BJ (cell line): ENCODE results near the gene CUBN. TPM values are rescaled to one million over a fixed set of nuclear protein-coding genes. Genes with fewer than 3 reads are reported as not detected.
A peak's percentile ranks its signal among the peaks of the same experiment; 100 is the strongest.

ENCODE experiments used
- CTCF ChIA-PET: fragments of 350-600 bp; formaldehyde crosslinking; extraction: SDS; loops from one replicate; lab custom pipeline; 2021; ENCODE audit warnings: antibody characterized with exemption, inconsistent platforms; lab: Yijun Ruan, JAX
- POLR2A ChIA-PET: fragments of 300-600 bp; sonication (Branson Sonifier 250); formaldehyde crosslinking; extraction: SDS; loops from one replicate; lab custom pipeline; 2021; ENCODE audit warnings: antibody characterized with exemption; lab: Charles Lee
- DNase-seq: peaks from one replicate; pipeline ENCODE4 v3.0.0-alpha.2; 2011; ENCODE audit warnings: low read depth
- H3K27me3 ChIP-seq: 2 replicates; pipeline ENCODE4 v1.6.0; 2011; ENCODE audit warnings: low read length; ENCODE audit not compliant: control insufficient read depth, insufficient read depth
- H3K36me3 ChIP-seq: 2 replicates; pipeline ENCODE4 v1.5.1; 2011; ENCODE audit warnings: low read length; ENCODE audit not compliant: control insufficient read depth, insufficient read depth
- H3K4me3 ChIP-seq: 2 replicates; pipeline ENCODE4 v1.5.1; 2011; ENCODE audit warnings: low read depth, mild to moderate bottlenecking, control low read depth, low read length
- polyA plus RNA-seq: library from polyadenylated mRNA; depleted of rRNA; stranded (reverse); fragments of >200 nt; gene quantifications from 2 replicates; pipeline ENCODE4 v1.2.3, GENCODE V29; 2011
- TF ChIP-seq, protein P1 (sequence below): IDR thresholded peaks from 2 replicates; pipeline ENCODE4 v1.5.1; 2011; ENCODE audit warnings: low read depth, mild to moderate bottlenecking, control low read depth, inconsistent platforms, low read length, moderate library complexity; ENCODE audit not compliant: insufficient read depth

Gene CUBN
- polyA plus RNA-seq, 1 experiment, result 0.39 TPM

DNA sequence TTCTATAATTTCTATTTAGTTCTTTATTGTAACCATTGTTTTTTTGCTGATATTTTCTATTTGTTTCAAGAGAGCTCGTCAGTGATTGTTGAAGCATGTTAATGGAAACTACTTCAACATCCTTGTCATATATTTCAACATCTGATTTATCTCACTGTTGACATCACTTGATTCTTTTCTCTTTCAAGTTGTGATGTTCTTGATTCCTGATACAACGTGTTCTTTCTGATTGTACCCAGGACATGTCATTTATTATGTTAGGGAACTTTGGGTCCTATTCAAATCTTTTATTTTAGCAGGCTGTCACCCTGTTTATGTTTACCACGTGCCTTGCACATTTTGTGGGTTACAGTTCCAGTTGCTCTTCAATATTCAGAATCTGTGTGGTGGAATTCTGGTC lies 232.6 kb downstream of the CUBN start:
- H3K27me3 ChIP-seq, result no peaks in the 10 kb centered on the region
- ChIA-PET CTCF (no interaction called here), POLR2A (no interaction called here)
- no peaks in the 10 kb centered on the region for H3K36me3 ChIP-seq
- TF ChIP-seq, protein P1, sequence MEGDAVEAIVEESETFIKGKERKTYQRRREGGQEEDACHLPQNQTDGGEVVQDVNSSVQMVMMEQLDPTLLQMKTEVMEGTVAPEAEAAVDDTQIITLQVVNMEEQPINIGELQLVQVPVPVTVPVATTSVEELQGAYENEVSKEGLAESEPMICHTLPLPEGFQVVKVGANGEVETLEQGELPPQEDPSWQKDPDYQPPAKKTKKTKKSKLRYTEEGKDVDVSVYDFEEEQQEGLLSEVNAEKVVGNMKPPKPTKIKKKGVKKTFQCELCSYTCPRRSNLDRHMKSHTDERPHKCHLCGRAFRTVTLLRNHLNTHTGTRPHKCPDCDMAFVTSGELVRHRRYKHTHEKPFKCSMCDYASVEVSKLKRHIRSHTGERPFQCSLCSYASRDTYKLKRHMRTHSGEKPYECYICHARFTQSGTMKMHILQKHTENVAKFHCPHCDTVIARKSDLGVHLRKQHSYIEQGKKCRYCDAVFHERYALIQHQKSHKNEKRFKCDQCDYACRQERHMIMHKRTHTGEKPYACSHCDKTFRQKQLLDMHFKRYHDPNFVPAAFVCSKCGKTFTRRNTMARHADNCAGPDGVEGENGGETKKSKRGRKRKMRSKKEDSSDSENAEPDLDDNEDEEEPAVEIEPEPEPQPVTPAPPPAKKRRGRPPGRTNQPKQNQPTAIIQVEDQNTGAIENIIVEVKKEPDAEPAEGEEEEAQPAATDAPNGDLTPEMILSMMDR, result no peak
- no peak overlapping the region for H3K4me3 ChIP-seq
- DNase-seq, result no peak

DNA sequence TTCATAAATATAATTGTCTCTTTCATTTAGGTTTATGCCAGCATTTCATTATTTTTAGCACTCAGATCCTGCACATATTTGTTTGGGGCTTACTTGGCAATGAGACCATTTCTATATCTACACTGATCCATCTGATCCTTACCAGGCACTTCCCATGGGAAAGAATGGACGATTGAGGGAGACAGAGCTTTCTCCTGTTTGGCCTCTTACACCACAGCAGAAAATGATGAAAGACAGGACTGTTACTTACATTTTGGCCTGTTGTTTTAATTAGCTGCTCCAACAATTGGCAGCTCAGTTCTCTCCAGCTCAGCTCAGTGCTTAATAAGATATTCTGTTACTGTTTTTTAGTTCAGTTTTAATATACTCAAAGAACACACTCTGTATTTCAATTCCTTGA lies 234.8 kb downstream of the CUBN start:
- 0 out of 2 replicates have a peak, but pooled peaks cover 2% of the 10 kb centered on the region for H3K27me3 ChIP-seq
- ChIA-PET POLR2A (no interaction called here), CTCF (no interaction called here)
- no peak for DNase-seq
- TF ChIP-seq, protein P1, result no peak
- no peaks in the 10 kb centered on the region for H3K36me3 ChIP-seq
- no peak overlapping the region for H3K4me3 ChIP-seq

DNA sequence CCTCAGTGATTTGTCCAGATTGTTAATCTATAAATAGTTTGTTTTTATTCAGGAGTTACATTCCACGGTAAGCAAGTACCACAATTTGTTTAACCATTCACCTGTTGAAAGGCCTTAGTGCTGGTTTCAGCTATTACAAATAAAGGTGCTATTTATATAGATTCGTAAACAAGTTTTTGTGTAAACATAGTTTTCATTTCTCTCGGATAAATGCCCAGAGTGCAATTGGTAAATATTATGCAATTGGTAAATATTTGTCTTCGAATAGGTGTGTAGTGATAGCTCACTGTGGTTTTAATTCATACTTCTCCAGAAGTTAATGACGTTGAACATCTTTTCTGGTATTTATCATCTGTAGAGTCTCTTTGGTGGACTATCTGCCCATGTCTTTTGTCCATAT lies 235.9 kb downstream of the CUBN start:
- TF ChIP-seq, protein P1, result no peak
- ChIA-PET POLR2A (no interaction called here), CTCF (no interaction called here)
- DNase-seq, result no peak
- H3K27me3 ChIP-seq, result 0 out of 2 replicates have a peak, but pooled peaks cover 2% of the 10 kb centered on the region
- H3K36me3 ChIP-seq, result no peaks in the 10 kb centered on the region
- H3K4me3 ChIP-seq, result no peak overlapping the region

DNA sequence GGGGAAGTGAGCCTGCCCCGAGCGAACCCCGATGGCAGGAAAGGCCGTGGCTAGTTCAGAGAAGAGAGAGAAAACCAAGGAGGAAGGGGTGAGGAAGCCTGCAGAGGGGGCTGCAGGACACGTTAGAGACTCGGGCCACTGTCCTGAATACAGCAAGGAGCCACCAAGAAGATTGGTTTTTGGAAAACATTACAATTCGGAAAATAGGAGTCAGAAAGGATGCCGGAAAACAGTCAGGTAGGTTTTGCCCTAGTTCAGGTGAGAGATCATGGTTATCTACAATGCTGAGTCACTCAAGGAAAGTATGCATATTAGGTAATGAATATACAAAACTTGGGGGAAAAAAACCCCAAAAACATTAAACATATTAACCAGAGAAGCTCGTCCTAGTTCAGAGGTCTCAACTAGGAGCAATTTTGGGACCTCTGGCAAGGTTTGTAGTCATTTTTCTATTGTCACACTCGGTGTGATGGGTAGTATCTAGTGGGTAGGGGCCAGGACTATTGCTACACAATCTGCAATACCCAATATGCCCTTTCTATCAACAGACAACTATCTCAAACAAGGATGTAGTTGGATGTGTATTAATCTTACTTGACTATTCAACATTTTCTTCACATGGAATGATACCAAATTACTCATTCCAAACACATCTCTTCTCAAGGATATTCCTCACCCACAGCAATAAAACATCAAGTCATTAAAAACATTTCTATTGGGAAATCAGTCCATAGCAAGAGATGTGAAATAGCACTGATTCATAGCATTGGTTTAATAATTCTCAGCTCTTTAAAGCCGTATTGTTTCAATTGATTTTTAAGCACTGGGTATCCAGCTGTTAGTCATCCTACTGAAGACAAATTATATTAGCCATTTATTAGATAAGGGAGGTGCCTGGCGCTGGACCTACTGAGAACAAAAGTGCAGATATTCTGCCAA lies 238.0 kb downstream of the CUBN start:
- ChIA-PET POLR2A (interaction anchor here (0.6 to 1.0 kb wide), 3 partner anchors 27 to 341 kb away, joined by 3 to 12 read pairs (median 3); no protein-coding TSS in a partner anchor), CTCF (interaction anchor here (0.6 to 2.1 kb wide), 6 partner anchors 20 to 321 kb away, joined by 3 to 7 read pairs (median 3); no protein-coding TSS in a partner anchor)
- DNase-seq, result peak; percentile 88
- Histone ChIP-seq H3K27me3 (0 out of 2 replicates have a peak, but pooled peaks cover 2% of the 10 kb centered on the region), H3K4me3 (no peak overlapping the region), H3K36me3 (no peaks in the 10 kb centered on the region)
- TF ChIP-seq, protein P1, result peak; percentile 40

DNA sequence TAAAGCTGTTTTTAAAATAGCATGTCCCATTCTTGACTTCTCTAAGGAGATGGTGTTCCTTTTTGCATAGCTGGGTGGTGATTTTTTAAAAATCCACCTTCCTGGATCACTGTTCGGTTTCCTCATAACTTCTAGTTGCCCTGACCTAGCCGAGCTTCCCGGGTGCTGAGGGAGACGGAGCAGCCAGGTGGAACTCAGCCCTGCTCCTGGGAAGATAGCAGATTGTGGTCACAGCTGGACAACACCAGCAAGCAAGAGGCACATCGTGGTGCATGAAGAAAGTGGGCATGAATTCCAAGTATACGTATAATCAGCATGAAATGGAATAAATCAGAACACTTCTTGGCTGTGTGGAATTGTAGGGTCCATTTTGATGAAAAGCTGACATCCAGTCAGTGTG lies 238.9 kb downstream of the CUBN start:
- no peak overlapping the region for H3K4me3 ChIP-seq
- CTCF ChIA-PET, result interaction anchor here (0.6 to 2.1 kb wide), 3 partner anchors 19 to 362 kb away, joined by 3 to 7 read pairs (median 5); no protein-coding TSS in a partner anchor

More for the DNA sequence above, 238.9 kb downstream of the CUBN start:
- H3K27me3 ChIP-seq, result 0 out of 2 replicates have a peak, but pooled peaks cover 2% of the 10 kb centered on the region
- TF ChIP-seq, protein P1, result no peak
- H3K36me3 ChIP-seq, result no peaks in the 10 kb centered on the region
- POLR2A ChIA-PET, result interaction anchor here (0.6 kb wide), 1 partner anchor 37 kb away, joined by 3 read pairs; no protein-coding TSS in a partner anchor
- DNase-seq, result no peak
